Mammary epithelial cell (primary cell): Measurements from ENCODE around the gene ABHD13.

Experiments used
- EZH2 ChIP-seq: IDR thresholded peaks from 2 replicates; pipeline ENCODE4 v1.6.1; 2012; ENCODE audit warnings: low read length, inconsistent platforms, borderline replicate concordance
- TF ChIP-seq, protein P1 (sequence below), 2 donors: IDR thresholded peaks in 1 of 2; conservative IDR thresholded peaks in 1 of 2; 2 replicates each; pipeline ENCODE4 v1.5.1; 2011 to 2012; ENCODE audit warnings: inconsistent platforms in 2 of 2, low read length in 2 of 2, mild to moderate bottlenecking in 2 of 2, control low read depth in 1 of 2, low read depth in 1 of 2; ENCODE audit not compliant: insufficient read depth in 1 of 2; ENCODE audit errors: extremely low read depth in 1 of 2

DNA sequence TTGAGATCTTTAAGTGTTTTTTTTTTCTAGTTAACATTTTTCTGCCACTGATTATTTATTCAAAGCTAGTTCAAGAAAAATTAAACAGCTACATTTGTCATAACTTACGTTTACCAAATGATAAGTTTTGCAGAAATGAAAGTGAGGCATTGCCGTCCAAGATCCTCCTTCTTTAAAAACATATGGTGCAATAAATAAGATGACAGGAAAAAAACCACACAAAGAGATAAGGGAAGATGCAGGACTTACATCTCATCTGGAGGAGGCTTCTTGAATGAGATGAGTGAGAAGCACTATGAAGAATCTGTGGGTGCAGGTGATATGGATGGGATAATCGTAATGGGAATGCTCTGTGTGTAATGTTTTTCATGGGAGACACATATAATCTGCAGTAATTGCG lies 63.7 kb downstream of the ABHD13 start:
- TF ChIP-seq, protein P1, sequence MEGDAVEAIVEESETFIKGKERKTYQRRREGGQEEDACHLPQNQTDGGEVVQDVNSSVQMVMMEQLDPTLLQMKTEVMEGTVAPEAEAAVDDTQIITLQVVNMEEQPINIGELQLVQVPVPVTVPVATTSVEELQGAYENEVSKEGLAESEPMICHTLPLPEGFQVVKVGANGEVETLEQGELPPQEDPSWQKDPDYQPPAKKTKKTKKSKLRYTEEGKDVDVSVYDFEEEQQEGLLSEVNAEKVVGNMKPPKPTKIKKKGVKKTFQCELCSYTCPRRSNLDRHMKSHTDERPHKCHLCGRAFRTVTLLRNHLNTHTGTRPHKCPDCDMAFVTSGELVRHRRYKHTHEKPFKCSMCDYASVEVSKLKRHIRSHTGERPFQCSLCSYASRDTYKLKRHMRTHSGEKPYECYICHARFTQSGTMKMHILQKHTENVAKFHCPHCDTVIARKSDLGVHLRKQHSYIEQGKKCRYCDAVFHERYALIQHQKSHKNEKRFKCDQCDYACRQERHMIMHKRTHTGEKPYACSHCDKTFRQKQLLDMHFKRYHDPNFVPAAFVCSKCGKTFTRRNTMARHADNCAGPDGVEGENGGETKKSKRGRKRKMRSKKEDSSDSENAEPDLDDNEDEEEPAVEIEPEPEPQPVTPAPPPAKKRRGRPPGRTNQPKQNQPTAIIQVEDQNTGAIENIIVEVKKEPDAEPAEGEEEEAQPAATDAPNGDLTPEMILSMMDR (conservative IDR thresholded peaks at IDR 0.05 in 1 of 2, IDR thresholded peaks at IDR 0.05 in 1 of 2; ENCODE audit: extremely low read depth in 1 of 2, insufficient read depth in 1 of 2, low read depth in 1 of 2, low read length in 2 of 2) = no peak
- no peak for TF ChIP-seq EZH2
